HG03066 (cell line): Measurements from ENCODE around the gene KRTCAP3.
A peak's percentile ranks its signal among the peaks of the same experiment; 100 is the strongest.

Source experiments
- ATAC-seq: cut with Tn5 transposase; IDR thresholded peaks from one replicate; pipeline ENCODE4 v1.9.1; 2021; ENCODE audit warnings: low read depth; ENCODE audit not compliant: unreplicated experiment

KRTCAP3 gene

GRCh38 chr2:27435628-27436027 lies 6.6 kb upstream of the KRTCAP3 start:
- no peak for ATAC-seq

GRCh38 chr2:27441226-27441926 lies 805 bp upstream of the KRTCAP3 start:
- no peak for ATAC-seq

DNA sequence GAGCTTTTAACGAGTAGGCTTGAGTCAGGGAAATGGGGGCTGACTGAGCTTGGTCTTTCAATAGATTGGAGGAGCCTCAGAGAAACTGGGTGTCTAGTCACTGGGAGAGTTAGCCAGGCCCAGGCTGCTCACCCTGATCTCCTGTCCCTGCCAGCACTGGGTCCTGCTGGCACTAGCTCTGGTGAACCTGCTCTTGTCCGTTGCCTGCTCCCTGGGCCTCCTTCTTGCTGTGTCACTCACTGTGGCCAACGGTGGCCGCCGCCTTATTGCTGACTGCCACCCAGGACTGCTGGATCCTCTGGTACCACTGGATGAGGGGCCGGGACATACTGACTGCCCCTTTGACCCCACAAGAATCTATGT lies 720 bp downstream of the KRTCAP3 start:
- no peak for ATAC-seq

DNA sequence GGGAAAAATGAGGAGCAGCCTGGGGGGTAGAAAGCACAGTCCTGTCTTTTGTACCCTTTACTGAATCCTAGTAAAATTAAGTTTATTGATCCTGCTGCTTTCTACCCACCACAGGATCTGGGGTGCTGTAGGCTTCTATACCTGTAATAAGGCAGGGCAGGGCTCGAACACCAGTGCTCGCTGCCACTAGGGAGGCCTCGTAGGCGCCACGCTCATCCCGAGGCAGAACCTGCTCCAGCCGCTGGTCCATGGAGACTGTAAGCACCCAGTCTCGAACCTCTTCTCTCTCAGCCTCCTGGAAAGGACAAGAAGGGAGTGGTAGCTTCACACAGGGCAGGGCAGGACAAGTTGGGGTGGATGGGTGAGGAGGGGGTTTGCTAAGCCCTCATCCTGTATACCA lies 3.0 kb downstream of the KRTCAP3 start:
- no peak for ATAC-seq

GRCh38 chr2:27445615-27446014 lies 3.4 kb downstream of the KRTCAP3 start:
- ATAC-seq: no peak

DNA sequence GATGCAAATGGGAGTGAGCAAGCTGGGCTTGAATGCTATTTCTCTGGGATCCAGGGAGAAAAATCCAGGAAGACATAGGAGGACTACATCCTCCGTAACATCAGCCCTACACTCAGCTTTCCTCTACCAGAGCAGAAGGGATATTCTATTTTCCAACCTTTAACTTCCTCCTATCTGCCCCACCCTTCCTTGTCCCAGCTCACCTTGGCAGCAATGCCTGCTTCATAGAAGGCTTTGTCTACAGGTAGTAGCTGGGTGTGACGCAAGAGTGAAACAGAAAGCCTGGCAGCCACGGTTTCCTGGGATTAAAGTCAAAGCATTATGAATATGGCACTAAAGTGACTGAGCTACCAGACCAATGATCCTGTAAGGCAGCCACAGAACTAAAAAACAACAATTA lies 3.9 kb downstream of the KRTCAP3 start:
- no peak for ATAC-seq

DNA sequence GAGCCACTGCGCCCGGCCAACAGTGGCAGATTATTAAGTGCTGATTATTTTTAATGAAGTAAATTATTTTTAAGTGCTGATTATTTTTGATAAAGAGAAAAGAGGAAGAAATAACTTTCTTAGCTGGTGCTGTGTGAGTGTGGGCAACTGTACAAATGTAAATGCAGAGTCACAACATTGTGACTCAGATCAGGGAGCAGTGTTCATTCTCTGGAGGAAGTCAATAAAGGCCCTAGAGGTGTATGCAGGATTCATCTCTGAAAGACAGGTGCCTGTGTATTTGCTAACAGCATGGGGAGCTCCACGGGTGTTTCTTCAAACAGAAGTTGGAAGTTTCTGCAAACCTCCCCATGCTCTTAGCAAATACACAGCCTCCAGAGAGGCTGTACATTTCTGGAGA lies 6.2 kb downstream of the KRTCAP3 start:
- ATAC-seq: no peak

- no peak for ATAC-seq
Observed at GRCh38 chr2:27451095-27451494, 8.9 kb downstream of the KRTCAP3 start.

DNA sequence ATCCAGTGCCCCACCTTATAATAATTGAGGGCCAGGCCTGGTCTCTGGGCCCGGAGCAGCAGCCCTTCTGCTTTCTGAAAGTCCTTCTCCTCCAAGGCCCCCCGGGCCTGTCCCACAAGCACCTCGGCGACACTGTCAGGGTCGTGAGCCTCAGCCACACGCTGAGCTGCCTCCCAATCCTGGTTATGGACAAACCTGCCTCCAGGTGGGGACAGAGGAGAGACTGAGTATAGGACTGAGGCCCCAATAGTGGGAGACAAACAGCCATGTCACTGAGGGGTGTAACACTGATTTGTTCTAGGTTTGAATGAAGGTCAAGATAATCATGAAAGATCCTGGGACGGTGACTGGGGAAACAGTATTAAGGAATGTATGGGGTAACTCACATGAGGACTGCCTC lies 11.8 kb downstream of the KRTCAP3 start:
- ATAC-seq: no peak

GRCh38 chr2:27461118-27461517 lies 18.9 kb downstream of the KRTCAP3 start:
- ATAC-seq: no peak

- no peak for ATAC-seq
Observed at GRCh38 chr2:27464443-27464842, 22.3 kb downstream of the KRTCAP3 start.

DNA sequence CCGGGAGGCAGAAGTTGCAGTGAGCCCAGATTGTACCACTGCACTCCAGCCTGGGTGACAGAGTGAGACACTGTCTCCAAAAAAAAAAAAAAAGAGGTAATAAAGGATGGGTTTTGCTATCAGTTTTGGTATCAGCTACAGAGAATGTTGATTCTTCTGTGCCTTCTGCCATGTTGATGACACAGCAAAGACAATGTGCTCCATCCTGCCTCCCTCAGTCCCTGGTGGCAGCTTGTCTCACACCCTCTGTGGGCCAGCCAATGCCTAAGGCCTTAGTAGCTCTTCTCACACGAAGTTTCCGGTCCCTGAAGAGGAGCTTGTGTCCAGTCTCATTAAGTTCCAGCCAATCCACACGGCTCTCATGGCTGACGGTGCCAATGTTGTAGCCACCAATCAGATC lies 29.8 kb downstream of the KRTCAP3 start:
- ATAC-seq: no peak

DNA sequence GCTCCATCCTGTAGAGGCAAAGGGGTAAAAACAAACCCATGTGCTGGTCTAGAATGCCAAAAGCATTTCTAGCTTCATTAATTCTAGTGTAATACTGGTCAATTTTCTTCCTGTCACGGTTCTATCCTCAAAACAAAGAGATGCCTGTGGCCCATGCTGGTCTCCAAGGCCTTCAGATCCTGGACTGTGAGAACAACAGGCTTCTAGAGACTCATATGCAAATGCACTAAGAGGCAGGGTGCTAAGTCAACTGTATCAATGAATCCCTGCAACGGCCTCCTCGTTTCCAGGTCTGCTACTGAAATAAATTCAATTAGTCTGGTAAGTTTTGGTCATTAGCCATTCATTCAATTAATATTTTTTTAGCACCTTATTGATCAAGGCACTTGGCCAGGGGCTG lies 43.3 kb downstream of the KRTCAP3 start:
- ATAC-seq: no peak

- peak; percentile 15 for ATAC-seq
Observed at GRCh38 chr2:27489118-27489497, 46.9 kb downstream of the KRTCAP3 start.

DNA sequence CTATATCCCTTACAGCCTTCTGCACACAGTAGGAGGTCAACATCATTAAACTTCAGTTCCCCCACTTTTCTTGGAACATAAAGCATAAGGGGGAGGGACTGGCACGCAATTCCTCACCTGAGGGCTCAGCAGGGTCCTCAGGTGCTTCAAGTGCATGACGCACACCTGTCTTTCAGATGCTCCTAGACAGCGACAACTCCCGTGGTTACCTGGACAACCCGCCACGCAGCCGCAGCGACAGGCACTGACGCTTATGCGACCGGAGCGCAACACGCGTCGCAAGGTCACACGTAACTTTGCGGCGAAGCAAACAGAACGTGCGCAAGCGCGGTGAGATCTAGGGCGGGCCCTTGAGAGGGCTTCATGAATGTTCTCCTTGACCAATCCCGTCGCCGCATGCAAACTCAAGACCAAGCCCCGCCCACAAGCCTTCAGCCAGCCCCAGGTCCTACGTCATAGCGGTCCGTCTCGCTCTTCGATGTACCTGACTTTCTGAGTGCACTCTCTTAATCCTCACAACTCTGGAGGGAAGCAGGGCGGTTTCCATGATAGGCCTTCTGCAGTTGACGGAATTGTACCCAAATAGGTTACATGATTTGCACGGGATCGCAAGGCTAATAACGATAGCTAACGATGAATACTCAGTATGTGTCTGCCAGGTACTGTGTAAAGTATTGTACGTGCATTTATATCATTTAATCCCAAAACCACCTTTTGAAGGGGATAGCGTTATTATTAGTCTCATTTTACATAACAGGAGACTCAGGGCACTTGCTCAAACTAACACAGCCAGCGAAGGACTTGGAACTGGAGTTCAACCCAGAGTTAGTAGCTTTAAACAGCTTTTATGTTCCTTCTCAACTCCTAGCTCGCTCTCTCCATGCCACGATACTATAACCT lies 47.6 kb downstream of the KRTCAP3 start, which contains the start of gene IFT172:
TSS of gene IFT172 (minus strand) at position 246 of the 900 bp plus-strand sequence. CDS start at position 156, 90 bp downstream.
- ATAC-seq: peak; percentile 92

GRCh38 chr2:27492557-27492956 lies 50.4 kb downstream of the KRTCAP3 start:
- ATAC-seq: no peak

- ATAC-seq: no peak
Observed at GRCh38 chr2:27493948-27494283, 51.7 kb downstream of the KRTCAP3 start.
